MM.1S (cell line): ENCODE results near the gene GOLPH3.
A peak's percentile ranks its signal among the peaks of the same experiment; 100 is the strongest.

Experiments
- DNase-seq: peaks from one replicate; pipeline ENCODE4 v3.0.0-alpha.2; 2015
- H2AFZ ChIP-seq: fragments of 300-600 bp; sonication (generic); 2 replicates; pipeline ENCODE4 v1.6.0; 2016; ENCODE audit warnings: antibody characterized with exemption, low read length
- H3F3A ChIP-seq: fragments of 300-600 bp; sonication (generic); 2 replicates; pipeline ENCODE4 v1.6.1; 2016; ENCODE audit warnings: mild to moderate bottlenecking, antibody characterized with exemption, low read length, moderate library complexity, mixed read lengths; ENCODE audit not compliant: insufficient read depth
- H3K27ac ChIP-seq: fragments of 300-600 bp; sonication (generic); 2 replicates; pipeline ENCODE4 v1.5.1; 2016; ENCODE audit warnings: mild to moderate bottlenecking, low read length
- H3K27me3 ChIP-seq: fragments of 300-600 bp; sonication (generic); replicated peaks from 2 replicates; pipeline ENCODE4 v1.6.0; 2016; ENCODE audit warnings: low read length; ENCODE audit not compliant: insufficient read depth
- H3K36me3 ChIP-seq: fragments of 300-600 bp; sonication (generic); replicated peaks from 2 replicates; pipeline ENCODE4 v1.6.1; 2016; ENCODE audit warnings: mild to moderate bottlenecking, low read length, mixed read lengths; ENCODE audit not compliant: insufficient read depth
- H3K4me1 ChIP-seq: fragments of 300-600 bp; sonication (generic); 2 replicates; pipeline ENCODE4 v1.6.1; 2016; ENCODE audit warnings: low read length, mixed read lengths
- H3K4me2 ChIP-seq: fragments of 300-600 bp; sonication (generic); 2 replicates; pipeline ENCODE4 v1.6.0; 2016; ENCODE audit warnings: low read depth, low read length
- H3K4me3 ChIP-seq: fragments of 300-600 bp; sonication (generic); 2 replicates; pipeline ENCODE4 v1.5.1; 2016; ENCODE audit warnings: low read length, mixed read lengths
- H3K79me2 ChIP-seq: fragments of 300-600 bp; sonication (generic); 2 replicates; pipeline ENCODE4 v1.6.1; 2016; ENCODE audit warnings: mixed run types, low read length, mixed read lengths
- H3K9ac ChIP-seq: fragments of 300-600 bp; sonication (generic); 2 replicates; pipeline ENCODE4 v1.6.1; 2016; ENCODE audit warnings: low read length, mixed read lengths
- H3K9me2 ChIP-seq: fragments of 300-600 bp; sonication (generic); replicated peaks from 2 replicates; pipeline ENCODE4 v1.6.1; 2016; ENCODE audit warnings: mild to moderate bottlenecking, low read length, mixed read lengths; ENCODE audit not compliant: insufficient read depth
- H3K9me3 ChIP-seq: fragments of 300-600 bp; sonication (generic); replicated peaks from 2 replicates; pipeline ENCODE4 v1.6.1; 2016; ENCODE audit warnings: mild to moderate bottlenecking, low read length, mixed read lengths; ENCODE audit not compliant: insufficient read depth
- H4K20me1 ChIP-seq: fragments of 300-600 bp; sonication (generic); 2 replicates; pipeline ENCODE4 v1.6.1; 2016; ENCODE audit warnings: mild to moderate bottlenecking, low read length, moderate library complexity, mixed read lengths; ENCODE audit not compliant: insufficient read depth
- CTCF ChIP-seq: fragments of 300-600 bp; sonication (generic); IDR thresholded peaks from 2 replicates; pipeline ENCODE4 v1.5.1; 2016; ENCODE audit warnings: antibody characterized with exemption, low read length, mixed read lengths
- EZH2phosphoT487 ChIP-seq: fragments of 300-600 bp; sonication (generic); IDR thresholded peaks from 2 replicates; pipeline ENCODE4 v1.6.1; 2018; ENCODE audit warnings: antibody characterized with exemption, low read length

The GOLPH3 gene

GRCh38 chr5:32076699-32077695 lies 97.1 kb downstream of the GOLPH3 start:
- H3K4me2 ChIP-seq: no peak overlapping the region
- peak; percentile 84 for TF ChIP-seq CTCF
- no peak for TF ChIP-seq EZH2phosphoT487
- H3K79me2 ChIP-seq: no peaks in the 10 kb centered on the region
- H3K27me3 ChIP-seq: no peaks in the 10 kb centered on the region
- H3K9ac ChIP-seq: no peak overlapping the region
- no peaks in the 10 kb centered on the region for H3K9me2 ChIP-seq
- H2AFZ ChIP-seq: no peak overlapping the region
- no peak overlapping the region for H3K4me3 ChIP-seq
- peak; percentile 51 for DNase-seq
- no peaks in the 10 kb centered on the region for H4K20me1 ChIP-seq
- H3K27ac ChIP-seq: no peak overlapping the region
- no peaks in the 10 kb centered on the region for H3K4me1 ChIP-seq
- H3K36me3 ChIP-seq: no peaks in the 10 kb centered on the region
- no peaks in the 10 kb centered on the region for H3F3A ChIP-seq
- no peaks in the 10 kb centered on the region for H3K9me3 ChIP-seq
